Activated B cell treated with CpG ODN at 0.5 μM for 24 hours (primary cell): ENCODE measurements around the gene ZCRB1. TPM values are rescaled to one million over a fixed set of nuclear protein-coding genes. Genes with fewer than 3 reads are reported as not detected.

ENCODE experiments used
- ATAC-seq: fragments of 200-7000 bp; cut with Tn5 transposase; one replicate; pipeline ENCODE4 v1.10.0; 2021; ENCODE audit warnings: low read depth, mild to moderate bottlenecking, moderate library complexity
- CTCF ChIA-PET: fragments of 350-600 bp; sonication (Branson Sonifier 250); formaldehyde crosslinking; loops from one replicate; lab custom pipeline; 2021; ENCODE audit warnings: antibody characterized with exemption; lab: Charles Lee
- POLR2A ChIA-PET: fragments of 350-600 bp; sonication (Branson Sonifier 250); formaldehyde crosslinking; loops from one replicate; lab custom pipeline; 2021; ENCODE audit warnings: antibody characterized with exemption; lab: Charles Lee
- DNase-seq: peaks from one replicate; pipeline ENCODE4 v3.0.0; 2022
- H3K27ac Mint-ChIP-seq: one replicate; pipeline ENCODE4 v1.8.0; 2020; ENCODE audit warnings: mixed read lengths
- H3K27me3 Mint-ChIP-seq: one replicate; pipeline ENCODE4 v1.8.0; 2021; ENCODE audit warnings: mixed read lengths
- H3K36me3 Mint-ChIP-seq: one replicate; pipeline ENCODE4 v1.8.0; 2021; ENCODE audit warnings: low read depth, mixed read lengths
- H3K4me1 Mint-ChIP-seq: one replicate; pipeline ENCODE4 v1.8.0; 2021; ENCODE audit warnings: mixed read lengths
- H3K4me3 Mint-ChIP-seq: one replicate; pipeline ENCODE4 v1.8.0; 2020; ENCODE audit warnings: mild to moderate bottlenecking, mixed read lengths
- H3K9me3 Mint-ChIP-seq: one replicate; pipeline ENCODE4 v1.8.0; 2020; ENCODE audit warnings: mixed read lengths
- intact Hi-C: fragments of 100-400 bp; cut with micrococcal nuclease; formaldehyde crosslinking; loops from one replicate; pipeline ENCODE4 v1.15.1; 2024
- total RNA-seq: library from RNA; stranded (reverse); gene quantifications from 2 replicates; pipeline ENCODE4 v1.2.3, GENCODE V29; 2022
- TF ChIP-seq, protein P1 (sequence below): fragments of 200-600 bp; IDR thresholded peaks from one replicate; pipeline ENCODE4 v1.8.0; 2022; ENCODE audit warnings: antibody characterized with exemption, mild to moderate bottlenecking

Gene ZCRB1
- total RNA-seq, 1 donor from 2014 or later, result 37.6 TPM

DNA sequence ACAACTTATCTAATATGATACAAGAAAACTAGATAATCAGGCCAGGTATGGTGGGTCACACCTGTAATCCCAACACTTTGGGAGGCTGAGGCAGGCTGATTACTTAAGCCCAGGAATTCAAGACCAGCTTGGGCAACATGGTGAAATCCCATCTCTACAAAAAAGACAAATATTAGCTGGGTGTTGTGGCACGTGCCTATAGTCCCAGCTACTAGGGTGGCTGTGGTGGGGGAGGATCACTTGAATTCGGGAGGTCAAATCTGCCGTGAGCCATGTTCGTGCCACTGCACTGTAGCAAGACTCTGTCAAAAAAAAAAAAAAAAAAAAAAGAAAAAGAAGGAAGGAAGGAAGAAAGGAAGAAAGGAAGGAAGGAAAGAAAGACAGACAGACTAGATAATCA, 27.0 kb downstream of the ZCRB1 start:
- ATAC-seq, result no peak
- no peaks in the 10 kb centered on the region for H3K9me3 Mint-ChIP-seq

DNA sequence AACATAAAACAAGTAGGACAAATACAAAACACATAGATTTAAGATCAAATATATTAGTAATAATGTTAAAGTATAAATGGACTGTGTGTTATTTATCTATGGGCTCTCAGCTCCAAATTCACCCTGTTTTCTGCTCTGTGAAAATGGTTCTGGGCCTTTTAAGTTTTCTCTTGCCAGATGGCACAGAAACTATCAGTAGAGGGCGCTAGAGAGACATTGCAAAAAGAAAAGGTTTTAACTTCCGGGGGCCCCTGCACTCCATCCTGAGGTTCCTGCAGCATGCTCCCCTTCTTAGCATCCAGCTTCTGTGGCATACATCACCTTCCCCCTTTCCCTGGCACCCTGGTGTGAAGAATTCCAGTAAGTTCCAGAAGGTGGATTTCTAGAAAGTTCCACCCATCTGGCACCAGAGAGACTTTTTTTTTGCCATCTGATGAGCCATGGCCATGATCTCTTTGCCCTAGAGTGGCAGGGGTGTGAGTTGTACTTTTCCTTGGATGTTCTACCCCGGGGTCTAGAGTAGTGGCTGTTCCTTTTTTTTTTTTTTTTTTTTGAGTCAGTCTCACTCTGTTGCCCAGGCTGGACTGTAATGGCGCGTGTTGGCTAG, 29.3 kb downstream of the ZCRB1 start:
- Mint-ChIP-seq H3K9me3 (no peaks in the 10 kb centered on the region), H3K4me1 (peaks cover 8% of the 10 kb centered on the region), H3K4me3 (no peak overlapping the region), H3K36me3 (no peaks in the 10 kb centered on the region), H3K27ac (no peak overlapping the region), H3K27me3 (no peaks in the 10 kb centered on the region)
- ATAC-seq (no peak), DNase-seq (no peak)
- intact Hi-C loops, result no loop called here
- POLR2A ChIA-PET, result interaction anchor here (0.7 kb wide), 1 partner anchor 13 kb away, joined by 7 read pairs; no protein-coding TSS in a partner anchor
- TF ChIP-seq, protein P1, sequence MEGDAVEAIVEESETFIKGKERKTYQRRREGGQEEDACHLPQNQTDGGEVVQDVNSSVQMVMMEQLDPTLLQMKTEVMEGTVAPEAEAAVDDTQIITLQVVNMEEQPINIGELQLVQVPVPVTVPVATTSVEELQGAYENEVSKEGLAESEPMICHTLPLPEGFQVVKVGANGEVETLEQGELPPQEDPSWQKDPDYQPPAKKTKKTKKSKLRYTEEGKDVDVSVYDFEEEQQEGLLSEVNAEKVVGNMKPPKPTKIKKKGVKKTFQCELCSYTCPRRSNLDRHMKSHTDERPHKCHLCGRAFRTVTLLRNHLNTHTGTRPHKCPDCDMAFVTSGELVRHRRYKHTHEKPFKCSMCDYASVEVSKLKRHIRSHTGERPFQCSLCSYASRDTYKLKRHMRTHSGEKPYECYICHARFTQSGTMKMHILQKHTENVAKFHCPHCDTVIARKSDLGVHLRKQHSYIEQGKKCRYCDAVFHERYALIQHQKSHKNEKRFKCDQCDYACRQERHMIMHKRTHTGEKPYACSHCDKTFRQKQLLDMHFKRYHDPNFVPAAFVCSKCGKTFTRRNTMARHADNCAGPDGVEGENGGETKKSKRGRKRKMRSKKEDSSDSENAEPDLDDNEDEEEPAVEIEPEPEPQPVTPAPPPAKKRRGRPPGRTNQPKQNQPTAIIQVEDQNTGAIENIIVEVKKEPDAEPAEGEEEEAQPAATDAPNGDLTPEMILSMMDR, result no peak
- CTCF ChIA-PET, result no interaction called here

More for the DNA sequence above, 27.0 kb downstream of the ZCRB1 start:
- DNase-seq, result no peak
- intact Hi-C loops, result no loop called here
- POLR2A ChIA-PET, result no interaction called here
- no peak overlapping the region for H3K27ac Mint-ChIP-seq
- CTCF ChIA-PET, result interaction anchor here (0.7 kb wide), 1 partner anchor 67 kb away, joined by 4 read pairs; no protein-coding TSS in a partner anchor
- TF ChIP-seq, protein P1, result no peak
- no peak overlapping the region for H3K4me3 Mint-ChIP-seq
- H3K27me3 Mint-ChIP-seq, result no peaks in the 10 kb centered on the region
- no peaks in the 10 kb centered on the region for H3K36me3 Mint-ChIP-seq
- H3K4me1 Mint-ChIP-seq, result peaks cover 8% of the 10 kb centered on the region

DNA sequence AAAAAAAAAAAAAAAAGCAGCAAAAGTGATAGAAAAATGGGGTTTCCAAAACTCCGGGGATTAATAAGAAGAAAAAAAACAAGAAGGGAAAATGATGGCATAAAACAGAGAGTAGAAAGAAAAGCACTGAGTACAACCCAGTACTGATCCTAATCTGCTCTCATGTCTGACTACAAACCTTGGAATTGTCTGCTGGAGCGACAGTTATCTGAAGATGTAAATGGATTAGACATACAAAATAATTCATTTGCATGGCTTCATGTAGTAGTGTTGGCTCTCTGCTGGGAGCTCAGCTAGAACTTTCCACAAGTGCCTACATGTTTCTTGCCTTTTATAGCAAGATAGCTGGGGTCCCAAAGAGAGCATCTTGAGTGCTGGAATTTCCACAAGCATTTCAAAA, 34.2 kb downstream of the ZCRB1 start:
- Mint-ChIP-seq H3K36me3 (no peaks in the 10 kb centered on the region), H3K27ac (no peak overlapping the region), H3K4me1 (no peaks in the 10 kb centered on the region), H3K27me3 (peaks cover 13% of the 10 kb centered on the region), H3K4me3 (no peak overlapping the region), H3K9me3 (no peaks in the 10 kb centered on the region)
- ChIA-PET CTCF (no interaction called here), POLR2A (interaction anchor here (0.7 kb wide), 1 partner anchor 10 kb away, joined by 3 read pairs; no protein-coding TSS in a partner anchor)
- intact Hi-C loops, result no loop called here
- TF ChIP-seq, protein P1, result no peak
- ATAC-seq (no peak), DNase-seq (no peak)

DNA sequence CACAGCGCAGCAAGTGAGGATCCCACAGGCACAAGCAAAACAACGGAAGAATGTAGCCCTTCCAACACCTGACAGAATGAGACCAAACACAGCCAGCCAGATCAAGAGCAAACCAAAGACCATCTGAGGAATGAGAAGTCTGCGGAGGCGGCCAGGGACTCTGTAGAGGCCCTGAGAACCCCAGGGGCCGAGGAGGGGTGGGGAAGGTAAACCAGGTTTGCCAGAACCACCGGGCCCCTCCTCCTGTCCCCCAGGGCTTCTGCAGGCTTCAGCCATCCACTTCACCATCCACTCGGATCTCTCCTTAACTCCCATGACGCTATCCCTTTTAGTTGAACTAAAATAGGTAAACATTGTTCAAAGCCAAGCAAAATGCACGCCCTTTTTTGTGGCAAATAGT, 37.4 kb downstream of the ZCRB1 start:
- ChIA-PET POLR2A (no interaction called here), CTCF (no interaction called here)
- no peak for DNase-seq
- TF ChIP-seq, protein P1, result no peak
- intact Hi-C loops, result no loop called here
- Mint-ChIP-seq H3K27ac (no peak overlapping the region), H3K4me3 (no peak overlapping the region), H3K27me3 (peaks cover 13% of the 10 kb centered on the region), H3K9me3 (no peaks in the 10 kb centered on the region), H3K36me3 (no peaks in the 10 kb centered on the region), H3K4me1 (peaks cover 7% of the 10 kb centered on the region)
- no peak for ATAC-seq

DNA sequence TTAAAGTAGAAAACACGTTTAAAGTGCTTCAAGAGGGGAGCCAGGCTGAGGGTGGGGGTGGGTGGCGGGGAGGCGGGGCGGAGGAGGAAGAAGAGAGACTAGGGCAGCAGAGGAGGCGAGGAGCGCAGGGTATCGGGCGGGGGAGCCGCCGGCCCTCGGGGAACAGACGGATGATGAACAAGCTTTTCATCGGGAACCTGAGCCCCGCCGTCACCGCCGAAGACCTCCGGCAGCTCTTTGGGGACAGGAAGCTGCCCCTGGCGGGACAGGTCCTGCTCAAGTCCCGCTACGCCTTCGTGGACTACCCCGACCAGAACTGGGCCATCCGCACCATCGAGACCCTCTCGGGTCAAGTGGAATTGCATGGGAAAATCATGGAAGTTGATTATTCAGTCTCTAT, 39.2 kb downstream of the ZCRB1 start:
- Mint-ChIP-seq H3K4me3 (no peak overlapping the region), H3K36me3 (no peaks in the 10 kb centered on the region), H3K9me3 (no peaks in the 10 kb centered on the region), H3K4me1 (peaks cover 7% of the 10 kb centered on the region), H3K27ac (no peak overlapping the region), H3K27me3 (peaks cover 13% of the 10 kb centered on the region)
- ChIA-PET CTCF (no interaction called here), POLR2A (no interaction called here)
- TF ChIP-seq, protein P1, result no peak
- ATAC-seq (no peak), DNase-seq (no peak)
- intact Hi-C loops, result no loop called here
